ENCODE results near the gene CYP4A22.
"Not testable (repeated sequence)": the region's sequence is repeated elsewhere in the genome, so short reads cannot be mapped to it uniquely, and the experiment has no call there.

CYP4A22 gene

GRCh38 chr1:47186267-47187185 lies 49.3 kb downstream of the CYP4A22 start:
- DNase-seq: no peak

GRCh38 chr1:47187231-47187925 lies 50.1 kb downstream of the CYP4A22 start:
- no peak for DNase-seq

- no peak for DNase-seq
Measured at GRCh38 chr1:47187926-47188250, 50.6 kb downstream of the CYP4A22 start.

GRCh38 chr1:47188791-47189785 lies 51.8 kb downstream of the CYP4A22 start:
- DNase-seq: no peak

GRCh38 chr1:47189844-47190508 lies 52.7 kb downstream of the CYP4A22 start, which contains the start of gene PDZK1IP1:
PDZK1IP1 (minus strand) TSS chr1:47190036; CDS start chr1:47189932, 104 bp downstream.
- DNase-seq: no peak

GRCh38 chr1:47190509-47190855 lies 53.2 kb downstream of the CYP4A22 start:
- DNase-seq: no peak

- no peak for DNase-seq
Measured at GRCh38 chr1:47190857-47191256, 53.6 kb downstream of the CYP4A22 start.

GRCh38 chr1:47191940-47192457 lies 54.8 kb downstream of the CYP4A22 start:
- DNase-seq: no peak

- peak; percentile 67 for DNase-seq
Measured at GRCh38 chr1:47192458-47193384, 55.5 kb downstream of the CYP4A22 start.

GRCh38 chr1:47193496-47193895 lies 56.3 kb downstream of the CYP4A22 start:
- not testable (repeated sequence) for DNase-seq

- DNase-seq: no peak
Measured at GRCh38 chr1:47194311-47194710, 57.1 kb downstream of the CYP4A22 start.

- not testable (repeated sequence) for DNase-seq
Measured at GRCh38 chr1:47195981-47196380, 58.7 kb downstream of the CYP4A22 start.

GRCh38 chr1:47196622-47197021 lies 59.4 kb downstream of the CYP4A22 start:
- no peak for DNase-seq

GRCh38 chr1:47198214-47198613 lies 61.0 kb downstream of the CYP4A22 start:
- no peak for DNase-seq
